GM12878 (cell line): ENCODE data around the gene TICRR. TPM values are rescaled to one million over a fixed set of nuclear protein-coding genes. Genes with fewer than 3 reads are reported as not detected.

Experiments used
- ATAC-seq: fragments of 200-7000 bp; cut with Tn5 transposase; 3 replicates; pipeline ENCODE4 v1.9.1; 2020; ENCODE audit warnings: mild to moderate bottlenecking, moderate library complexity
- BruUV-seq: library from RNA; stranded (reverse); fragments of 400-500 nt; replicated peaks from 2 replicates; lab custom pipeline; 2021; lab: Mats Ljungman, UMichigan
- CTCF ChIA-PET: fragments of 300-600 bp; sonication (Branson Sonifier 250); formaldehyde crosslinking; extraction: SDS; loops from one replicate; lab custom pipeline; 2021; ENCODE audit warnings: inconsistent platforms; lab: Yijun Ruan, JAX
- POLR2A ChIA-PET: fragments of 350-600 bp; formaldehyde crosslinking; extraction: SDS; loops from one replicate; lab custom pipeline; 2021; ENCODE audit warnings: inconsistent platforms; lab: Charles Lee
- RAD21 ChIA-PET: fragments of 300-600 bp; sonication (Branson Sonifier 250); formaldehyde crosslinking; loops from one replicate; lab custom pipeline; 2023; ENCODE audit warnings: antibody characterized with exemption; ENCODE audit not compliant: unreplicated experiment; lab: Charles Lee
- SMC1A ChIA-PET: fragments of 300-600 bp; sonication (Branson Sonifier 250); formaldehyde crosslinking; loops from one replicate; lab custom pipeline; 2023; ENCODE audit not compliant: unreplicated experiment, uncharacterized antibody; lab: Charles Lee
- DNase-seq: peaks from one replicate; pipeline ENCODE4 v3.0.0-alpha.2; 2011; ENCODE audit warnings: low read depth, low spot score
- FAIRE-seq: peaks from 3 replicates; lab custom pipeline; 2011; peaks lifted over from hg19 to GRCh38; lab: Jason Lieb, UNC
- H2AFZ ChIP-seq: 2 replicates; pipeline ENCODE4 v1.6.0; 2011; ENCODE audit warnings: low read depth, low read length, control low read depth; ENCODE audit not compliant: control insufficient read depth
- H3K27ac ChIP-seq: 2 replicates; pipeline ENCODE4 v1.5.1; 2011; ENCODE audit warnings: control low read depth; ENCODE audit not compliant: control insufficient read depth, insufficient read depth
- H3K27me3 ChIP-seq, 2 experiments: replicated peaks in 1 of 2; 2 replicates each; pipeline versions ENCODE4 v1.6.0 to v1.6.1; 2011; ENCODE audit warnings: low read length in 1 of 2; ENCODE audit not compliant: control insufficient read depth in 2 of 2, insufficient read depth in 2 of 2
- H3K36me3 ChIP-seq, 2 experiments: 2 replicates each; pipeline ENCODE4 v1.5.1; 2011; ENCODE audit warnings: low read length in 1 of 2; ENCODE audit not compliant: control insufficient read depth in 2 of 2, insufficient read depth in 2 of 2
- H3K4me1 ChIP-seq: 2 replicates; pipeline ENCODE4 v1.6.1; 2011; ENCODE audit warnings: mild to moderate bottlenecking, low read length, moderate library complexity, mixed read lengths; ENCODE audit not compliant: control insufficient read depth, insufficient read depth
- H3K4me2 ChIP-seq: 2 replicates; pipeline ENCODE4 v1.6.0; 2011; ENCODE audit warnings: control low read depth; ENCODE audit not compliant: control insufficient read depth, insufficient read depth
- H3K4me3 ChIP-seq: fragments of 200-600 bp; sonication (generic); 2 replicates; pipeline ENCODE4 v1.5.1; 2016
- H3K79me2 ChIP-seq: 2 replicates; pipeline ENCODE4 v1.6.0; 2011; ENCODE audit warnings: low read length; ENCODE audit not compliant: control insufficient read depth, insufficient read depth
- H3K9ac ChIP-seq: 2 replicates; pipeline ENCODE4 v1.8.0; 2011; ENCODE audit warnings: low read length, control low read depth, mixed read lengths; ENCODE audit not compliant: control insufficient read depth, insufficient read depth
- H3K9me3 ChIP-seq: replicated peaks from 3 replicates; pipeline ENCODE4 v1.5.1; 2011; ENCODE audit warnings: mild to moderate bottlenecking, low read length; ENCODE audit not compliant: control insufficient read depth, insufficient read depth
- H4K20me1 ChIP-seq: 2 replicates; pipeline ENCODE4 v1.6.0; 2011; ENCODE audit not compliant: control insufficient read depth, insufficient read depth
- CBFB ChIP-seq: IDR thresholded peaks from 2 replicates; pipeline ENCODE4 v1.6.1; 2016; ENCODE audit warnings: antibody characterized with exemption, low read depth
- ESRRA ChIP-seq: IDR thresholded peaks from 2 replicates; pipeline ENCODE4 v1.6.1; 2012; ENCODE audit warnings: mild to moderate bottlenecking, low read length, improper control_type of control experiment
- HDAC6 ChIP-seq: fragments of 200-600 bp; sonication (generic); IDR thresholded peaks from one replicate; pipeline ENCODE4 v1.8.0; 2017; ENCODE audit warnings: antibody characterized with exemption; ENCODE audit not compliant: unreplicated experiment
- NFXL1 ChIP-seq: fragments of 450-650 bp; IDR thresholded peaks from 2 replicates; pipeline ENCODE4 v1.6.1; 2017; ENCODE audit warnings: antibody characterized with exemption, mild to moderate bottlenecking, borderline replicate concordance
- SRF ChIP-seq, 2 experiments: IDR thresholded peaks; 2 replicates each; pipeline ENCODE4 v1.6.1; 2011; ENCODE audit warnings: low read depth in 2 of 2, low read length in 2 of 2, mild to moderate bottlenecking in 1 of 2, moderate library complexity in 1 of 2
- WRNIP1 ChIP-seq: IDR thresholded peaks from 2 replicates; pipeline ENCODE4 v1.6.1; 2011; ENCODE audit warnings: low read depth, low read length, improper control_type of control experiment, borderline replicate concordance
- YY1 ChIP-seq: IDR thresholded peaks from 2 replicates; pipeline ENCODE4 v1.6.1; 2011; ENCODE audit warnings: low read depth, mild to moderate bottlenecking, low read length
- WGBS: methylation state at CpG from one replicate; pipeline ENCODE4 v1.1.6; 2016; ENCODE audit warnings: low lambda C conversion rate; ENCODE audit not compliant: insufficient replicate concordance, insufficient coverage; ENCODE audit errors: missing lambda C conversion rate; 5-methylcytosine and 5-hydroxymethylcytosine counted together
- in situ Hi-C: fragments of 300-500 bp; cut with MboI; formaldehyde crosslinking; loops from 9 replicates; pipeline ENCODE4 v1.14.3; 2018; ENCODE audit warnings: mixed read lengths
- intact Hi-C: fragments of 100-400 bp; cut with micrococcal nuclease; formaldehyde crosslinking; loops from one replicate; pipeline ENCODE4 v1.14.2; 2022; ENCODE audit not compliant: unreplicated experiment
- polyA plus RNA-seq, 11 experiments: library from polyadenylated mRNA; depleted of rRNA in 4 of 11; unstranded in 6 of 11; stranded (reverse) in 5 of 11; fragments of >200 nt; fragmentation: Nextera tagmentation in 4 of 11; fragmentation: Illumina TruSeq in 1 of 11; extraction: Ambion mirVana in 4 of 11; extraction: Trizol in 1 of 11; gene quantifications; 1 replicate in 1 of 11; 2 replicates in 10 of 11; pipeline versions ENCODE4 v1.2.1 to v1.2.3, GENCODE V29; 2011 to 2016; ENCODE audit warnings: inconsistent platforms in 2 of 11, missing spikeins in 2 of 11, low read depth in 1 of 11
- total RNA-seq, 4 experiments: library from RNA; depleted of rRNA in 3 of 4; stranded (reverse); fragments of >200 nt in 3 of 4; fragmentation: Illumina TruSeq in 1 of 4; extraction: Trizol in 1 of 4; gene quantifications; 2 replicates each; pipeline versions ENCODE4 v1.2.1 to v1.2.3, GENCODE V29; 2013 to 2021
- TF ChIP-seq, protein P1 (sequence below): fragments of 450-650 bp; conservative IDR thresholded peaks from 2 replicates; pipeline ENCODE4 v1.6.1; 2017; ENCODE audit warnings: mild to moderate bottlenecking, moderate library complexity

The TICRR gene
- total and polyA plus RNA-seq, 10 of the 15 experiments (the other 5 are each of a cell fraction or from before 2014, with no cell fraction given), result 0.58 to 21.5 (median 11.5) TPM

DNA sequence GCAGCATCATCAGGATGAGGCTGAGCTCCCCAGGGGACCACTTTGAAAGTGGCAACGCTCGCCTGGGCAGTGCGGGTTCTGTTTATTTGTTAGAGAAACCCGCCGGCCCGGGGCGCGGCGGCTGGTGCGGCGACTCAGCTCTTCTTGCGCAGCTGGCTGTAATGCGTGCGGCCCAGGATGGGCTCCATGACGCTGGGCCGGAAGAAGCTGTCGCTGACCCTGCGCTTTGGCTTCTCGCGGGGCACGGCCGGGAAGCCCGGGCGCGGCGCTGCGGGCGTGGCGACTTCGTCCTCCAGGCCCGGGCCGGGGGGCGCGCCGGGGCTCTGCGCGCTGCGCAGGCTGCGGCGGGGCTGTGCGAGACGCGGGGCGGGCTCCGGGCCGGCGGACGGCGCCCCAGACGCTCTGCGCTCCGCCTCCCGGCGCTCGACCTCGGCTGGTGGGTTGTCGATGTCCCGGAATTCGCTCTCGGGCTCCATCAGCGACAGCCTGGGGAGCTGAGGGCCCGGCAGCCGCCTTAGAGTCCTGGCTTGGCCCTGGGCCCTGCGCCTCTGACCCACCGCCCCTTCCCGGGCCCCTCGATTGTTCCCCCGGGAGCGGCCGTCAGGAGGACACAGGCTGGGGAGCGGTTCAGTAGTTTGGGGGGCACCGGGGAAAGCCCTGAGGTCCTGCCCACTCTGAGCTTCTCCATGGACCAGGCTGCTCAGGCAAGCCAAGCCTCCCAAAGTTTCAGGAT is 90.3 kb downstream of the TICRR start:
- in situ Hi-C loops (no loop called here), intact Hi-C loops (no loop called here)
- Histone ChIP-seq H3K4me1 (no peaks in the 10 kb centered on the region), H3K79me2 (no peaks in the 10 kb centered on the region), H2AFZ (peak overlapping the region; percentile 58), H3K9ac (peak overlapping the region; percentile 22; the same call in 1 of the 2 replicates), H3K9me3 (no peaks in the 10 kb centered on the region), H3K36me3 (no peaks in the 10 kb centered on the region), H3K27ac (no peak overlapping the region), H3K4me3 (no peak overlapping the region; the same call in 1 of the 2 replicates), H3K27me3 (peaks cover 0 to 2% of the 10 kb centered on the region in 2 experiments; a peak in 1 of 4 replicates), H3K4me2 (peak overlapping the region; percentile 64; the same call in 1 of the 2 replicates), H4K20me1 (no peaks in the 10 kb centered on the region)
- no peak for TF ChIP-seq YY1
- TF ChIP-seq HDAC6, result peak; percentile 31
- TF ChIP-seq ESRRA, result no peak
- TF ChIP-seq CBFB, result no peak
- TF ChIP-seq WRNIP1, result no peak
- TF ChIP-seq SRF (IDR thresholded peaks at IDR 0.05; ENCODE audit: low read depth in 2 of 2, low read length in 2 of 2), result no peak
- TF ChIP-seq, protein P1, sequence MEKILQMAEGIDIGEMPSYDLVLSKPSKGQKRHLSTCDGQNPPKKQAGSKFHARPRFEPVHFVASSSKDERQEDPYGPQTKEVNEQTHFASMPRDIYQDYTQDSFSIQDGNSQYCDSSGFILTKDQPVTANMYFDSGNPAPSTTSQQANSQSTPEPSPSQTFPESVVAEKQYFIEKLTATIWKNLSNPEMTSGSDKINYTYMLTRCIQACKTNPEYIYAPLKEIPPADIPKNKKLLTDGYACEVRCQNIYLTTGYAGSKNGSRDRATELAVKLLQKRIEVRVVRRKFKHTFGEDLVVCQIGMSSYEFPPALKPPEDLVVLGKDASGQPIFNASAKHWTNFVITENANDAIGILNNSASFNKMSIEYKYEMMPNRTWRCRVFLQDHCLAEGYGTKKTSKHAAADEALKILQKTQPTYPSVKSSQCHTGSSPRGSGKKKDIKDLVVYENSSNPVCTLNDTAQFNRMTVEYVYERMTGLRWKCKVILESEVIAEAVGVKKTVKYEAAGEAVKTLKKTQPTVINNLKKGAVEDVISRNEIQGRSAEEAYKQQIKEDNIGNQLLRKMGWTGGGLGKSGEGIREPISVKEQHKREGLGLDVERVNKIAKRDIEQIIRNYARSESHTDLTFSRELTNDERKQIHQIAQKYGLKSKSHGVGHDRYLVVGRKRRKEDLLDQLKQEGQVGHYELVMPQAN, result no peak
- TF ChIP-seq NFXL1, result no peak
- 1% methylated on average over 70 of the region's 72 CpGs for WGBS
- no TSS peak for BruUV-seq
- ATAC-seq, result peak; percentile 63
- ChIA-PET CTCF (no interaction called here), SMC1A (interaction anchor here (0.6 kb wide), 1 partner anchor 247 kb away, joined by 3 read pairs; no protein-coding TSS in a partner anchor), POLR2A (no interaction called here), RAD21 (no interaction called here)
- no peak for FAIRE-seq
- DNase-seq, result no peak
